ENCODE data around the gene GRWD1.

GRCh38 chr19:48401287-48401686 is 44.5 kb upstream of the GRWD1 start:
- TF ChIP-seq CTCF (IDR thresholded peaks at IDR 0.05) (no peak), POLR2AphosphoS5 (IDR thresholded peaks at IDR 0.05) (no peak)
